Measurements from ENCODE around the gene TMTC4.
A peak's percentile ranks its signal among the peaks of the same experiment; 100 is the strongest.
"Not testable (repeated sequence)": the region's sequence is repeated elsewhere in the genome, so short reads cannot be mapped to it uniquely, and the experiment has no call there.

Gene TMTC4

DNA sequence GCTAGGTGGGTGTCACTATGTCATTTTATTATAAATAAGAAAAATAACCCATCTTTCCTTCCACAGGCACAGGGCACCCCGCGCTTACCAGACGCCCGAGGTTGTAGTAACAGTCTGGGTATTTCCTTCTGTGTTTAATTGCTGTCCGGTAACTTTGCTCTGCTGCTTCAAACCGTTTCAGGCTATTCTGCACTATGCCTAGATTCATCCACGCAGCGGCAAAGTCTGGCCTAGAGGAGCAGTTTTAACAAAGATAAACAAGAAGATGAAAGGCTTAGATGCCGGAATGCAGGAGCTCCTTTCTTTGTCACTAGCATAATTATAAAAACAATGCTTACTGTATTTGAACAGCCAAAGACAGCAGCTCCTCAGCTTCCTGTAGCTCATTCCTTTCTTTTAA is 49.1 kb downstream of the TMTC4 start:
- DNase-seq (ENCODE audit: low spot score), result no peak

DNA sequence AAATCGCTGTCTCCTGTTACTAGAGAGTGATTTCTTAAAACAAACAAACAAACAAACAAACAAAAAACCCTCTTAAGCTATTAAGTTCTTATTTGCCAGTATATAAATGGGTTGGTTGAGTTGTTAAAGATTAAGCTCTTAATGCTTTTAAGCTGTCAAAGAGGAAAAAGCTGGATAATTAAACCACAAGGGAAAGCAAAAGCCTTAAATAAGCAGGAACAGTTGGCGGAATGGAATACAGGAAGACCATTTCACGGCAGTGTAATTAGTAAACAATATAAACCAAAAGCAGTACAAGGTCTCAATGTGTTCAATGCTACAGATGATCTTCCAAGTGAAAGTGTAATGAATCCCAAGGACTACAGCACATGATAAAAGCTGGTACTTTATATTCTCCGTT is 53.8 kb downstream of the TMTC4 start:
- peak; percentile 34 for DNase-seq (ENCODE audit: low spot score)

DNA sequence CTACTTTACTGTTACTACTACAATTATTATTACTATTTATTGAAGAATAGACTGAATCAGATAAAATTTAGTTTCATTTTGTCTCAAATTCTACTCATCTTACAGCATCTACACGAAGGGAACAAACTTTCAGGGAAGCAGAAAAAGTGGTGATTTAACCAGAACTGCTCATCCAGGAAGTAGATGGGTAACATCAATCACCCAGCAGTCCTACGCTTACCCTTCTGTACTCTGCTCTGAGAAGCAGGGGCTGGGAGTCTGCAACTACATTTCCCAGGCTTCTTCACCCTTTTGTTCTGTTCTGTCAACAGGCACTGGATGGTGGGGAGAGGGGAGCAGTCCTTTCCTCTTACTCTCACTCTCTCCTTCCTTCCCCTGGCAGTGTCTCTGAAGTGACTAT is 54.7 kb downstream of the TMTC4 start:
- DNase-seq (ENCODE audit: low spot score), result no peak

DNA sequence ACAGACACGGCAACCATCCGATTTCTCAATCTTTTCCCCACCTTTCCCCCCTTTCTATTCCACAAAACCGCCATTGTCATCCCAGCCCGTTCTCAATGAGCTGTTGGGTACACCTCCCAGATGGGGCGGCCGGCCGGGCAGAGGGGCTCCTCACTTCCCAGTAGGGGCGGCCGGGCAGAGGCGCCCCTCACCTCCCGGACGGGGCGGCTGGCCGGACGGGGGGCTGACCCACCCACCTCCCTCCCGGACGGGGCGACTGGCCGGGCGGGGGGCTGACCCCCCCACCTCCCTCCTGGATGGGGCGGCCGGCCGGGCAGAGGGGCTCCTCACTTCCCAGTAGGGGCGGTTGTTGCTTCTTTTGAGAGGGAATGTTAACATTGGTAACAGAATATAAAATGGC is 55.7 kb downstream of the TMTC4 start:
- DNase-seq (ENCODE audit: low spot score), result not testable (repeated sequence)

DNA sequence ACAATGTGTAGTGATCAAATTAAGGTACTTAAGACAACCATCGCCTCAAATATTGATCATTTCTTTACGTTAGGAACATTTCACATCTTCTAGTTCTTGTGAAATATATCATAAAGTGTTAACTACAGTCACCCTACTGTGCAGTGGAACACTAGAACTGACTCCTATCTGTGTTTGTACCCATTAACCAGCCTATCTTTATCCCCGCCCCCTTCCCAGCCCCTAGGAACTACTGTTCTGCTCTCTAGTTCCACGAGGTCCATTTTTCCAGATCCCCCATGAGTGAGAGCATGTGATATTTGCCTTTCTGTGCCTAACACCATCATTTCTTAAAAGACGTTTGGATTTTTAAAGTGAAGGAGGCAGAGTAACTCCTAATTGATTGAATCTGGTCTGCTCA is 61.6 kb downstream of the TMTC4 start:
- DNase-seq (ENCODE audit: low spot score), result no peak

DNA sequence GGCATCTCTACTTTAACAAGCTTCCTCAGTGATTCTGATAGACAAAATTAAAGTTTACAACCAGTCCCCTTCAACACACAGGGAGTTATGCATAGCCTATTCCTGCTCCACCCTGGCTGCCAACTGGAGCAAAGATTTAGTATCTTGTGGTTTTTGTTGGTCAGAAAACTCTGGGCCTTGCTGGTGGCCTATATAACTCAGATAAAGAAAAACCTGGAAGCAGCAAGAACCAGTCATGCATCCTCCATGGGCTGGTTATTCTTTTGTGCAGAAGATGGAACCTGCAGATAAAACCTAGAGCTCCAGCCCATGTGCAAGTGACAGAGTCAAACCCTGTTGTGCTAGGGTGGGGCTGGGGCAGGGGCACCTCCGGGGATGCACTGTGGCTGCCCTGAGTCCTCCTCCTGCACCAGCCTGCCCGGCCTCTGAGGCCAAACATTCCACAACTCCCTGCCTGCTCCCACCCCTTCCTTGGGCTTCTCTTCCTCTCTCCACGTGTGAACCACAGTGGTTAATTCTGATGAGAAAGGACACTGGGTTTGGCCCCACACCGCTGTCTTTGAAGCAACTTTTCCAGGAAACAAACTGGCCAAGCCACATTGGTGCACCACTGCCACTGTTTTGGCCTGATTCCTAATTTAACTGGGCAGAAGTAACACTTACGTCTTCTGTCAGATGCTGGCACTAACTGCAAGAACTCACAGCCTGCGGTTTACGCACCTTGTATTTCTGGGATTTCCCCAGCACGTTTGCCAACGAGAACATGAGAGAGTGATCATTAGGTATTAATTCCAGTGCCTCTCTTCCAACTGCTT is 62.7 kb downstream of the TMTC4 start:
- no peak for DNase-seq (ENCODE audit: low spot score)

DNA sequence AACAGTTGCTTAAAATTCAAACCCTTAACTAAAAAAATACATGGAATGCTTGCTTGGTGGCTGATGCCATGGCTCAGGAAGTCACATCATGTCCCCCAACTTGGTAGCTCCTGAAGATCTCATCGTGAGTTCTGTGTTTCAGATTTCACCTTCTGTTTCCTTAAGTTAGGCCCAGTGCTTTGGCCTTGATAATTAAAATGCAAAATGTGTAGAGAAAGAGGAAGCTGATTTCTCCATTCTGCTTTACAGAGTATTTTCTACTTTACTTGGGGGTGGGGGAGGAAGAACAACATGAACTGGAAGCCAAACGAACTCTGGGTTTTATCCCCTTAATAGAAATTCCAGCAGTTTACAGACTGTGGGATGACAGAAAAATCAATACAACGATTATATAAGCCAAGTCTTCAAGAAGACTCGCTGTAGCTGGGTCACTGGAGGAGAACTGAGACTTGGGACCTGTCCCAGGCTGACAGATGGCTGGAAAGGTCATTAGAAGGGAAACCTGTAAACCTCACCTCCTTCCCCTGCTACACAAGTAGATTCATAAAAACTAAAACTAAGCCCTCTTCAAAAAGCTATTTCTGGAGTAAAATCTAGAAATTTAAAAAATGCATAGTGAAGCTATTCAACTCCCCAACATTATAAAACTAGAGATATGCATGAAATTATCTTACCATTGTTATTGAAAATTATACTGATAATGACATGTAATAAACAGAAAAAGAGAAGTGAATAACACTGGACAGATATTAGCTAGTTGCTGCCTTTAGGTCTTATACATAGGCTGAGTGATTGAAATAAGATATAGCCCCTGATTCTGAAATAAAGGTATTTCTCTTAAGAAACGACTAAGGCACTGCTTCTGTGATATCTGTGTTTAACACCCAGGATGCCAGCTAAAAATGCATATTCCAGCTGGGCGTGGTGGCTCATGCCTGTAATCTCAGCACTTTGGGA is 63.9 kb downstream of the TMTC4 start:
- DNase-seq (ENCODE audit: low spot score), result no peak

DNA sequence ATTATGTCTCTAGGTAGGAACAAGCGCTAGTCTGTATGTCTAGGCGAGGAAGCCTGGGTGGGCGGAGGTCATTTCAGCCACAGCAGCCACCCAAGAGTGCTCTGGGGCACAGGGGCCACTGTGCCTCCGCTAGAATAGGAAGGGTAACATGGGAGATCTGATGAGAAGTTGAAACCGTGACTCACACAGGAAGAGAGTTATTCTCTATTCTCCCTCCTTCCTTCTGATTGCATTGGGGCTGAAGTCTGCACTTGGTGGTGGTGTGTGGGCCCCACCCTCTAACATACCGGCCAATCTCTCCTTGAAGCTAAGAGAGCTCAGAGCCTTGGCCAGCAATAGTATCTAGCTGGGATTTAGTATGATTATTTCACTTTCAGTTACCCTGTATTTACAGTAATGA is 65.7 kb downstream of the TMTC4 start:
- no peak for DNase-seq (ENCODE audit: low spot score)

DNA sequence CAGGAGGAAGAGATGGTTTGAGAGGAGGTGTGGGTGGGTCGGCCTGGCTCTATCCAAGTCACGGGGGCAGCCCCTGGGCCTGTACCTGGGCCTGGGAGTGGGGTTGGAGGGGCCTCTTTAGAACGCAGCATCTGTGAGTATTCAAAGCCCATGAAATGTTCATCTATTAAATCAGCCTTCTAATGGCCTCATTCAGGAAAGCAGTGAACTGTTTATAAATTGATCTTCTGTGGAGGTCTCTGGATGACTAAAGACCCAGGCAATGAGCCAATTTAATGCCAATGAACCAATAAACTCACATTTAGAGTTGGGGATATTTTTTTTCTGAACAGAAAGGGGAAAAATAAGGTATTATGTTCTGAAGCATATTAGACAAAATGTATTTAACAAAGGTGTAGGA is 66.1 kb downstream of the TMTC4 start:
- no peak for DNase-seq (ENCODE audit: low spot score)

DNA sequence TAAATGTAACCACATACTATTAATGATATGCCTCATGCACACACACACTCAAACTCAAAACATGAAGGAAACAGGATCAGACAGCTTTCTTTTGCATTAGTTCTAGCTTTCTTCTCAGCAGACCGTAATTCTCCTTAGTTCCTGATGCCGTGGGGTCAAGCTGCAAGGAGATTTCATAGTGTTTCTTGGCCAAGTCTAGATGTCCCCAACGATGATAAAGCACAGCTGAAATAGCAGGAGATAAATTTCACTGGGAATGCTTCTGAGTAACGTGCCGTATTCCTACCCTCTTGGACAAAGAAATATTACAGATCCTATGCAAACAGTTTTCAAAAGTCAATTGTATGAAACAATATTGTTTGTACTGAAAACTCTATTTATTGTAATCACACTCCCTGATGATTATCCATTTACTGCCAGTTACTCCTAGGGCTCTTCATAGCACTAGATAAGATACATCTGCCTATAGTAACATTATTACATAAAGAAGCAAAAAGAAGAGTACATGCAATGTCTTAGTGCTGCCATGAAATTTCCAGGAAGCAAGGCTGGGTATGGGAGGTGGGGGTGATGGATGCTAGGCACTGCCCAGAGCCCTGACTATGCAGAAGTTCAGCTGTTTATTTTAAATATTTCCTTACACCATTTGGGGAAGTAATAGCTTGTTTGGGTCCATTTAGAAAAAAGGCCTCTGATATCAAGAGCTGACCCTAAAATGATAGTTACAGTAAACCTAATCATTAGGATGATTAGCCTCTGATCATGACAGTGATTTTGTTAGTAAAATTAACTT is 69.5 kb downstream of the TMTC4 start:
- DNase-seq (ENCODE audit: low spot score), result no peak

DNA sequence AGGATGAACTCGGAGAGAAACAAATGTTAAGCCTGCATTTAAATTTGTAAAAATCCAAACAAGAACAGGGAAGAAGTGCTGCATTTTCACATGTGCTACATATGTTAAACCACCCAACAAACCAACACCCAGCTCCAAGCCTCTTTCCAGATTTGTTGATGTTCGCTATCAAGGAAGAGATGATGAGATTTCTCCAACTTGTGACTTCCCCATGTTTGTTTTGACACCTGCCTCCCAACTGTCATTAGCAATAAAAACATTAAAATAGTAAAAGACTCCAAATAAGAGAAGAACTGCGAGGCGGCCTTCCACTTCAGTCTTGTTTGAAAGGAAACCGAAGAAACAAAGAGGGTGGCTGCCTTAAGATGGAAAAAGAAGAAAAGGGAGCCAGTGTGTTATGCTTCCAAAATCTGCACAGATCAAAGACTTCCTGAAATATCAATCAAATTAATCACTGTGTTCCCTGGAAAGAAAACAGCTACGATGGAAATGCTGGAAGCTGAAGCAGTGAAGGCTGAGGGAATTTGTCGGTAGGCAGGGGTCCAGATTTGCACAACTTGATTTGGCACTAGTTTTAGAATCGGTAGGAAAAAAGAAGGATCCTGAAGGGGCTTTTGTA is 72.0 kb downstream of the TMTC4 start:
- DNase-seq (ENCODE audit: low spot score), result no peak

DNA sequence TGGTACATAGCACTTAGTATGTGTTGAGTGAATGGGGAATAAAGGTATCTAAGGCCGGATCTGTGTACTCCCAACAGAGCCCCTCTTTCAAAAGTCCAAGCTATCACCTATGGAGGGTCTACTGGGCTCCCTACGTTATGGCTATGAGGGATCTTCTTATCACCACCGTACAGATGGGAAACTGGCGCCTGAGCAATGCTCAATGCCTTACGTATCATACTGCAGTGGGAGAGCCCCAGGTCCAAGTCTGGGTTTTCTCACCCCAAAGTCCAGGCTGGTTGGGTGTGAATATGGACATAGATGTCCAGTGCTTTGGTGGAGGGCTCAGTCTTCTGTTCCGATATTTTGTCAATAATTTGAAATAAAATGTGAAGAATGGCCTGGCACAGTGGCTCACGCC is 72.9 kb downstream of the TMTC4 start:
- DNase-seq (ENCODE audit: low spot score), result no peak

DNA sequence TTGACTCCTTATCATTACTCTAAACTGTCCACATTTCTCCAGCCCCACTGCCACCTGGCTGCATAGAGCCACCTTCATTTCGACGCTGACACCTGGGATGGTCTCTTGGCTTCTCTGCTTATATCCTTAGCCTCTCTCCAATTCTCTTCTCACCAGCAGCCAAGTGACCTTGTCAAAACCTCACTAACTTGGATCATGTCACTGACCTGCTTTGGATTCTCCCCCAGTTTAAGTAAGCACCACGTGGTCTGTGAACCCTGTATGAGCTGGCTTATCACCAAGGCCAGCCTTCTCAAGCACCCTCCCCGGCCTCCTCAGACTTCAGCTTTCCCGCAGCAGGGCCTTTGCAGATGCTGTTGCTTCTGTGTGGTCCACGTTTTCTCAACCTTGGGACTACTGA is 73.7 kb downstream of the TMTC4 start:
- no peak for DNase-seq (ENCODE audit: low spot score)

DNA sequence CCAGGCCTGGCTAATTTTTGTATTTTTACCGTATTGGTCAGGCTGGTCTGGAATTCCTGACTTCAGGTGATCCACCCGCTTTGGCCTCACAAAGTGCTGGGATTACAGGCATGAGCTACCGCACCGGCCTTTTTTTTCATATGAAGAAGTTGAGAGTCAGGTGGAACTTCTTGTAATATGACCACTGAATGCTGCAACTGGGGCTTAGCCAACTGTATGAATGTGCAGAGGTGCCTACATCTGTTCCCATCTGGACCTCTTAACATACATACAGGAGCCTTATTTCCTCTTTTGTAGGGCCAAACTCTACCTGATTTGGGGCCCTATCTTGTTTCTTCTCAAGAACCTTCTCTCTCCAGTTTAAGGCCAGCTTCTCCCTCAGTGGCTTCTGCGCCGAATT is 74.1 kb downstream of the TMTC4 start:
- no peak for DNase-seq (ENCODE audit: low spot score)

DNA sequence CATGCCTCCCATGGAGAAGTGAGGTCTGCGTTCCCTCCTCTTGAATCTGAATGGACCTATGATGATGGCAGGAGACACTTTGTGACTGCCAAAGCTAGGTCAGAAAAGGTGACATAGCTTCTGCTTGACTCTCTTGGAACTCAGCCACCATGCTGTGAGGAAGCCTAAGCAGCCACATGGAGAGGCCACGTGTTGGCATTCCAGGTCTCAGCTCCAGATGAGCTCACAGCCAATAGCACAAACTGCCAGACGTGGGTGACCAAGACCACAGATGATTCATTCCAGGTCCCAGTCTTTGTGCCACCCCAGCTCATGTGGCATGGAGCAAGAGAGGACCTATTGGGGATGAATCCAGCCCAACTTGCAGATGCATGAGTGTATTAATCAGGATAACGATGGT is 77.3 kb downstream of the TMTC4 start:
- DNase-seq (ENCODE audit: low spot score), result no peak

DNA sequence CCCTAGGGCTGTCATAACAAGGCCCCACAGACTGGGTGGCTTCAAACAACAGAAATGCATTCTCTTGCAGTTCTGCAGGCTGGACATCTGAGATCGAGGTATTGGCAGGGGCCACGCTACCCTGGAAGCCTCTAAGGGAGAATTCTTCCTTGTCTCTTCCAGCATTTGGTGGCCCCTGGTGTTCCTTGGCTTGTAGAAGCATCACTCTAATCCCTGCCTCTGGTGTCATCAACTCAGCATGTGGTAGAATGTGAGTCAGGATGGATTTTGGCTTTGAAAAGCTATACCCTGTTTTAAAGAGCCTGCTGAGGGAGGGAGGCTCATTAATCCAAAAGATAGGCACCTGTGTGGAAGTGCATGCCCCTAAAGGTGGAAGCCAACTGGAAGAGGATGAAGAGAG is 78.1 kb downstream of the TMTC4 start:
- DNase-seq (ENCODE audit: low spot score), result no peak

DNA sequence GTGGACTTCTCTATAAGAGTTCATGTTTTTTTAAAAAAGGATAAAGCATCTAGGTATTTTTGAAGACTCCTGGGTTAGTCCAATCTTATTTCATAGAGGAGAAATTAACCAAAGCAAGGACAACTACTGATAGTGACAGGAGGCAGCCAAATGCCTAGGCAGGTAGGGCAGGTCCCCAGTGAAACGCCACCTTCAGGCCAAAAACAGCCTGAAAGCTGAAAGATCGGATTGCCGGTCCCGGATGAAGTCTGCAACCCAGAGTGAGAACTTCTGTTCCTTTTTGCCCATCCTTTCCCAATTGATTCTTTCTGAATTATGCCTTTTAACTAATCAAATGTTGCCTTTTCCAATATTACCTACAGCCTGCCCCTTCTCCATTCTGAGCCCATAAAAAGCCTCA is 79.9 kb downstream of the TMTC4 start:
- DNase-seq (ENCODE audit: low spot score), result no peak

DNA sequence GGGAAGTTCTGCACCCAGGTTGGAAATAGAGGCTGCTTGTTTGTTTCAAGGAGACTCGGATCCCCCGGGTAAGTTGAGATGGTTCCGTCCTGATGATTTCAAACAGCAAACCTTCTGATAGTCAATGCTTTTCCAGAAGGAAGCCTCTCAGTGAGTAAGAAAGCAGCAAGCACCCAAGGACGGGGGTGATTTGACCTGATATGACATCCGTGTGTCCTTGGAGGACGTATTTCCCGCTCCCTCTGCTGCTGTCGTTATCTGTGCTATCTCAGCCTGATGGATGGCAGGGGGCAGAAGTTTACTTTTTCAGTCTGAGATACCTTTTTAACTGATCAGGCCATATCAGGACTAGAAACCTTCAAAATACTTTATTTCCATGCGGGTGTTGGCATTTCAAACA is 80.3 kb downstream of the TMTC4 start:
- no peak for DNase-seq (ENCODE audit: low spot score)

DNA sequence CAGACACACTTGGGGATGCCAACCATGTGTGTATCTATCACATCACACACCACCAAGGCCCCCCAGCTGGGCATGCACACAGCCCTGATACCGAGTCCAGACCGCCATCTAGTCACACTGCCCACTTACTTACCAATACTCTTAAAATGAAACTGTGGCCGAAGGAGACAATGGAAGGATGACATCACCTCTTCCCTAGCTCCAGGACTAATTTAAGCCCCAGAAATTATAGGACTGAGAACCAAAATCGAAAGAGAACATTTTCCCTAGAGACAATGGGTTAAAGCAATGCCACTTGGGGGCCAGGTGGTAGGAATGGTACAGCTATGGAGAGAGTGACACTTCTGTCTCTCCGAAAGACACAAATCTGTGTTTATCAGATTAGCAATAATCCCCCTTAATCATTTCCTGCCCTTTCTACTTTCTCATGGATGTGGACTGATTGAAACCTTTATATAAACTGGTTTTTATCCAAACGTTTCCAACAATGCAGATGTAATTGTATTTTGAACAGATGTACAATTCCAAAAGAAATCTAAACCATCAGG is 85.3 kb downstream of the TMTC4 start:
- DNase-seq (ENCODE audit: low spot score), result peak; percentile 64

DNA sequence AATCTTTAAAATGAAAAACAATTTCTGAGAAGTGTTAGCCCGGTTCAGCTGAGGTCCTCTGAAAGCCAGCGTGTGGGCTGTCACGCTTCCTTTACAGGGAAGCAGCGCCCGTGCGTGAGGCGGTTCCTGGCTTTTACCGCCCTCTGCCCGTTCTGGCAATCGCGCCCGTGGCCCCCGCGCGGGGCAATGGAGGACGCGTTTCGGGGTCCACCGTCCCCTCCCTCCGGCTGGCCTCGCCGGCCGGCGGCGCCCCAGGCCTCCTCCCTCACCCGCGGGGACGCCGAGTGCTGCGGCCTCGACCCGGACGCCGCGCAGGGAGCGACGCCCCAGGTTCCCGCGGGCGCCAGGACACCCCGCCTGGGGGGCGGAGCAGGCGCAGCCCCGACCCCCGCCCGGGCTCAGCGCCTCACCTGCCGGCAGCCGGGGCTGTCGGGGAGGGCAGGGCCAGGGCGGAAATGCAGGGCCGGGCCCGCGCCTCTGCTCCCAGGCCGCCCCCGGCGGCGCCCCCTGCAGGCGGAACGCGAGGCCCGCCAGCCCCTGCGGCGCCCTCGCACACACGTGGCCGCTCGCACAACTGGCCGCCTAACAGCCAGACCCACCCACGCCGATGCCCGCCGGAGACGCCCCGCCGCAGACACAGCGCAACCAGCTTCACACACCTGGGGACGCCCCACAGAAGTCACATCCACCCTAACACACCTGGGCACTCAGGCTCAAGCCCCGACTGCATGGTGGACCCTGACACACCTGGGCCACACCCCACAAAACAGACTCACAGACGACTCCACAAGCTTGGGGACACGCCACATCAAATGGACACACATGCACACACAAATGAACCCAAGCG is 86.0 kb downstream of the TMTC4 start, which contains the start of gene GGACT:
GGACT (minus strand) TSS at position 459 of the 847 bp plus-strand sequence. CDS start 56,198 bp downstream, outside the sequence.
- peak; percentile 72 for DNase-seq (ENCODE audit: low spot score)

DNA sequence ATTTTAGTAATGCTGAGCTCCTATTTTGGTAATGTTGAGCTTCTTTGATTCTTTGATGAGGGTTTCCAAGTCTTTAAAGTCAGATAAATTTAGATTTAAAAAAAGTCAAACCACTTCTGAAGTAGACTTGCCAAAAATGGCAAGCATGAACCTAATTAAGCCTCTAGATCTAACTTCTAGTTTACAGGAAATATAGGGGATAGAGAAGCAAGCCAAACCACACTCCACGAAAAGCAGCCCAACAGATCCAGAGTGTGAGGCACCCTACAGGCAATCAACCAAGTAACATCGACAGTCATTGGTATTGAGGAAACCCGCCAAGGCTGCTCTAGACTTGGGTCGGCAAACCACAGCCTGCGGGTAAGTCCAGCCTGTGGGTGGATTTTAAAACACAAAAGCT is 89.7 kb downstream of the TMTC4 start:
- DNase-seq (ENCODE audit: low spot score), result no peak
